GM18858 (cell line): ENCODE data around the gene NOMO2.
A peak's percentile ranks its signal among the peaks of the same experiment; 100 is the strongest.
"Not testable (repeated sequence)": the region's sequence is repeated elsewhere in the genome, so short reads cannot be mapped to it uniquely, and the experiment has no call there.

Experiments
- ATAC-seq: cut with Tn5 transposase; IDR thresholded peaks from one replicate; pipeline ENCODE4 v1.9.1; 2021; ENCODE audit not compliant: unreplicated experiment

The NOMO2 gene, protein sequence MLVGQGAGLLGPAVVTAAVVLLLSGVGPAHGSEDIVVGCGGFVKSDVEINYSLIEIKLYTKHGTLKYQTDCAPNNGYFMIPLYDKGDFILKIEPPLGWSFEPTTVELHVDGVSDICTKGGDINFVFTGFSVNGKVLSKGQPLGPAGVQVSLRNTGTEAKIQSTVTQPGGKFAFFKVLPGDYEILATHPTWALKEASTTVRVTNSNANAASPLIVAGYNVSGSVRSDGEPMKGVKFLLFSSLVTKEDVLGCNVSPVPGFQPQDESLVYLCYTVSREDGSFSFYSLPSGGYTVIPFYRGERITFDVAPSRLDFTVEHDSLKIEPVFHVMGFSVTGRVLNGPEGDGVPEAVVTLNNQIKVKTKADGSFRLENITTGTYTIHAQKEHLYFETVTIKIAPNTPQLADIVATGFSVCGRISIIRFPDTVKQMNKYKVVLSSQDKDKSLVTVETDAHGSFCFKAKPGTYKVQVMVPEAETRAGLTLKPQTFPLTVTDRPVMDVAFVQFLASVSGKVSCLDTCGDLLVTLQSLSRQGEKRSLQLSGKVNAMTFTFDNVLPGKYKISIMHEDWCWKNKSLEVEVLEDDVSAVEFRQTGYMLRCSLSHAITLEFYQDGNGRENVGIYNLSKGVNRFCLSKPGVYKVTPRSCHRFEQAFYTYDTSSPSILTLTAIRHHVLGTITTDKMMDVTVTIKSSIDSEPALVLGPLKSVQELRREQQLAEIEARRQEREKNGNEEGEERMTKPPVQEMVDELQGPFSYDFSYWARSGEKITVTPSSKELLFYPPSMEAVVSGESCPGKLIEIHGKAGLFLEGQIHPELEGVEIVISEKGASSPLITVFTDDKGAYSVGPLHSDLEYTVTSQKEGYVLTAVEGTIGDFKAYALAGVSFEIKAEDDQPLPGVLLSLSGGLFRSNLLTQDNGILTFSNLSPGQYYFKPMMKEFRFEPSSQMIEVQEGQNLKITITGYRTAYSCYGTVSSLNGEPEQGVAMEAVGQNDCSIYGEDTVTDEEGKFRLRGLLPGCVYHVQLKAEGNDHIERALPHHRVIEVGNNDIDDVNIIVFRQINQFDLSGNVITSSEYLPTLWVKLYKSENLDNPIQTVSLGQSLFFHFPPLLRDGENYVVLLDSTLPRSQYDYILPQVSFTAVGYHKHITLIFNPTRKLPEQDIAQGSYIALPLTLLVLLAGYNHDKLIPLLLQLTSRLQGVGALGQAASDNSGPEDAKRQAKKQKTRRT

DNA sequence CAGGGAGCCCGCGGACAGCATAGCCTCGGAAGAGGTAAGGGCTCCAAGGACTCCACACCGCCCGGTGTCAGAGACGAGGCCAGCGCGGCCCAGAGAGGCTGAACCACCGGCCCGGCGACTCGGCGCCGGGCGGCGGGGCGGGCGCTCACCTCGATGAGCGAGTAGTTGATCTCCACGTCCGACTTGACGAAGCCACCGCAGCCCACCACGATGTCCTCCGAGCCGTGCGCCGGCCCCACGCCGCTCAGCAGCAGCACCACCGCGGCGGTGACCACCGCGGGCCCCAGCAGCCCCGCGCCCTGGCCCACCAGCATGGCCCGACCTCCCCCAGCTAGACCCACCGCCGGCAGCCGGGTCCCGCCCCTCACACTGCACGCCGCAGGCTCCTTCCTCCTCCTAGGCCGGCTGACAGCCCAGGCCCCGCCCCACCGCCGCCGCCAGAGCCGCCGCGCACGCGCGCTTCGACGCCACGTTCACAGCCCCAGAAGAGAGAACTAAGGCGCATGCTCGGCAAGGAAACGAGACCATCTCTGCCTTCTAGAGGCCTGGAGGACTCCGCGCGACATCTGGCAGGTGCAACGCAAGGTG is at the start of gene NOMO2:
Gene NOMO2 (minus strand): TSS at position 371 of the 588 bp plus-strand sequence. CDS start 57 bp downstream, at position 314.
- ATAC-seq, result peak; percentile 82

DNA sequence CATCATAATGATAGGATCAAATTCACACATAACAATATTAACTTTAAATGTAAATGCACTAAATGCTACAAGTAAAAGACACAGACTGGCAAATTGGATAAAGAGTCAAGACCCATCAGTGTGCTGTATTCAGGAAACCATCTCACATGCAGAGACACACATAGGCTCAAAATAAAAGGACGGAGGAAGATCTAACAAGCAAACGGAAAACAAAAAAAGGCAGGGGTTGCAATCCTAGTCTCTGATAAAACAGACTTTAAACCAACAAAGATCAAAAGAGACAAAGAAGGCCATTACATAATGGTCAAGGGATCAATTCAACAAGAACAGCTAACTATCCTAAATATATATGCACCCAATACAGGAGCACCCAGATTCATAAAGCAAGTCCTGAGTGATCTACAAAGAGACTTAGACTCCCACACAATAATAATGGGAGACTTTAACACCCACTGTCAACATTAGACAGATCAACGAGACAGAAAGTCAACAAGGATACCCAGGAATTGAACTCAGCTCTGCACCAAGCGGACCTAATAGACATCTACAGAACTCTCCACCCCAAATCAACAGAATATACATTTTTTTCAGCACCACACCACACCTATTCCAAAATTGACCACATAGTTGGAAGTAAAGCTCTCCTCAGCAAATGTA is 48.4 kb upstream of the NOMO2 start:
- ATAC-seq, result not testable (repeated sequence)

- ATAC-seq, result not testable (repeated sequence)
Observed at GRCh38 chr16:18608271-18608670, 46.4 kb upstream of the NOMO2 start.

GRCh38 chr16:18603572-18604246 is 41.8 kb upstream of the NOMO2 start:
- ATAC-seq, result not testable (repeated sequence)

DNA sequence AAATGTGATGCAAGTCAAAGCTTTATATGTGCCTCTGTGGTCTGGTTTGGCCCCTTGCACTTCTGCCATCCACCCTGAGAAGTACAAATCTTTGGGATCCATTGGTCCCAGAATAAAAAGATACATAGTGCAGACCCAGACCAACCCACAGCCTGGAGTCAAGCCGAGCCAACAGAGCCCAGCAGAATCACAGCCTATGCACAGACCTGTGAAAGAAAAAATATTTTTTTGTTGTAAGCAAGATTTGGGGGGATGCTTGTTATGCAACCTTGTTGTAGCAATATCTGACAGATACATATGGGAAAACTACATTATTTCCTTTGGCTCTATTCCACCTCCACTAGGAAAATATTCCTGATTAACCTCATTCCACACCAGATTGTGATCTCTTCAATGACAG is 36.7 kb upstream of the NOMO2 start:
- ATAC-seq, result not testable (repeated sequence)

DNA sequence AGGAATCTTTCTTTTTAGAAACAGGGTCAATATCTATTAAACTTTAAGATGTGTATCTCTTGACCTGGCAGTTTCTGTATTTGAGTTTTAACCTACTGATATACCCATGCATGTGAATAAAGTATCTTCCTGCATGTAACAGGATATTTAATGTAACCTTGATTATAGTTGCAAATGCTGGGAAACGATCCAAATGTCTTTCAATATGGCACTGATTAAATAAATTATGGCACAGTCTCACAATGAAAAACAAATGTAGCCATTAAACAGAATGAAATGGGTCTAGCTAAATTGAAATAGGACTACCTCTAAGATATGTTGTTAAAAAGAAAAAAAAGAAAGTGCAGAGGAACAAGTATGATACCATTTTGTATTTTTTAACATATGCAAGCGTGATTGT is 35.8 kb upstream of the NOMO2 start:
- not testable (repeated sequence) for ATAC-seq

GRCh38 chr16:18597319-18597718 is 35.4 kb upstream of the NOMO2 start:
- not testable (repeated sequence) for ATAC-seq

GRCh38 chr16:18595796-18596195 is 33.9 kb upstream of the NOMO2 start:
- ATAC-seq, result not testable (repeated sequence)

DNA sequence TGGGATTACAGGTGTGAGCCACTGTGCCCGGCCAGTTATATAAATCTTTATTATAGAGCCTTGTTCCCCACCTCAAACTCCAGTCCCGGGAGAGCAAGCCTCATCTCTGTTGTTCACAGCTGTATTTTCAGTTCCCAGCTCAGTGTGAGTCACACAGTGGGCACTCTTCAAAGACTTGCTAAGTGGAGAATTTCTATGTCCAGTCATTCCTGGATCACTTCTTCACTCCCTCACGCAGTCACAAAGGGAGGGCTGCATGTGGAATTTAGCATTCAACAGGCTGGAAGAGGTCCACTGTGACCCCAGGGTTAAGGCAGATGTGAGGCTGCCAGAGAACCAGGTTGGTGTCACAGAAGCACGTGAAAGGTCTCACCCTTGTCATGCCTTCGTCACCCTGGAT is 33.0 kb upstream of the NOMO2 start:
- not testable (repeated sequence) for ATAC-seq

DNA sequence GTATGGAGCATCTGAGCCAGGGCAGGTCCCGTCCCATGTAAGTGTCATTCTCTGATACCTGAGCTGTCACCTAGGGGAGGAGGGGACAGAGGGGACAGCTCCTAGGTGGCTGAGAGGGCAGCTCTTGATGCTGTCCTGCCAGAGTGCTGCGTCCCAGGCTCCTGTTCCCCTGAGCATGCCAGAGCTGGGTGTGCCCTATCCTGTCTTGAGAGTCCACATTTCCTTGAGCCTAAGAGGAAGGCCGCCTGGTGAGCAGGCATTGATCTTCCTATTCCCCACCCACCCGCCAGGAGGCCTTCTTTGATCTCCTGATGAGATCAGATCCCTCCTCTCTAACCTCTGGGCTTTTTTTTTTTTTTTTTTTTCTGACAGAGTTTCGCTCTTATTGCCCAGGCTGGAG is 32.0 kb upstream of the NOMO2 start:
- ATAC-seq, result not testable (repeated sequence)

- ATAC-seq, result not testable (repeated sequence)
Observed at GRCh38 chr16:18592982-18593381, 31.1 kb upstream of the NOMO2 start.

DNA sequence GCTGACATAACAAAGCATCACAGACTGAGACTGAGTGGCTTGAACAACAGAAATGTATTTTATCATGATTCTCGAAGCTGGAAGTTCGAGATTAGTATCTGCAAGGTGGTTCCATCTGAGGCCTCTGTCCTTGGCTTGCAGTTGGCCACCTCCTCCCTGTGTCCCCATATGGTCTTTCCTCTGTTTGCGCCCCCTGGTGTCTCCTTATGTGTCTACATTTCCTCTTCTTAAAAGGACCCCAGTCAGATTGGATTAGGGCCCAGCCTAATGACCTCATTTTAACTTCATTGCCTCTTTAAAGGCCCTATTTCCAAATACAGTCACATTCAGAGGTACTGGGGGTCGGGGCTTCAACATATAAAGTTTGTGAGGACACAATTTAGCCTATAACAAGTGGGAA is 30.0 kb upstream of the NOMO2 start:
- not testable (repeated sequence) for ATAC-seq

GRCh38 chr16:18591441-18591840 is 29.5 kb upstream of the NOMO2 start:
- not testable (repeated sequence) for ATAC-seq

DNA sequence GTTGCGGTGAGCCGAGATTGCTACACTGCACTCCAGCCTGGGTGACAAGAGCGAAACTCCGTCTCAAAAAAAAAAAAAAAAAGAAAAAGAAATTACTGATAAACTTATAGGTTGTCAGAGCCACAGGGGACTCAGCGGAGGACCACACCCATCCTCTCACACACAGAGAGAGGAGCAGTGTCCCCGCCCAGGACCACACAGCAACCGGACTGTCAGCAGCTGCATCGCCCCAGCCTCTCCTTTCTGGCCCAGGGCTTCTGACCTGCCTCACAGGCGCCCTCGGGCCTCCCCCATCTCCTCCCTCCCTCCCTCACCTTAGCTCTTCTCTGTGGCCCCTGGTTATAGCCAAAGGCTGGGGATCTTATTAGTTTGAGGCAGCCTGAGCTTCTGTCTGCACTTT is 27.9 kb upstream of the NOMO2 start:
- not testable (repeated sequence) for ATAC-seq

- not testable (repeated sequence) for ATAC-seq
Observed at GRCh38 chr16:18586560-18587540, 25.0 kb upstream of the NOMO2 start.

DNA sequence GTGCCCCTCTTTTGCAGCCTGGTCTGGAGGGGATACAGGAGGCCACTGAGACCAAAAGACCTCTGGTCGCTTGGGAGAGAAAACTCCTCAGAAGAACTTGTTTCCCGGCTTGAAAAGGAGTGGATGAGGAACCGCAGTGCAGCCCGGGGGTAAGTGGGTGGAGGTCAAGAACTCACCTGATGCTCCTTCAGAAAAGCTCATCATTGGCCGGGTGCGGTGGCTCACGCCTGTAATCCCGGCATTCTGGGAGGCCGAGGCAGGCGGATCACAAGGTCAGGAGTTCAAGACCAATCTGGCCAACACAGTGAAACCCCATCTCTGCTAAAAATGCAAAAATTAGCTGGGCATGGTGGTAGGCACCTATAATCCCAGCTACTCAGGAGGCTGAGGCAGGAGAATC is 23.9 kb upstream of the NOMO2 start:
- not testable (repeated sequence) for ATAC-seq

DNA sequence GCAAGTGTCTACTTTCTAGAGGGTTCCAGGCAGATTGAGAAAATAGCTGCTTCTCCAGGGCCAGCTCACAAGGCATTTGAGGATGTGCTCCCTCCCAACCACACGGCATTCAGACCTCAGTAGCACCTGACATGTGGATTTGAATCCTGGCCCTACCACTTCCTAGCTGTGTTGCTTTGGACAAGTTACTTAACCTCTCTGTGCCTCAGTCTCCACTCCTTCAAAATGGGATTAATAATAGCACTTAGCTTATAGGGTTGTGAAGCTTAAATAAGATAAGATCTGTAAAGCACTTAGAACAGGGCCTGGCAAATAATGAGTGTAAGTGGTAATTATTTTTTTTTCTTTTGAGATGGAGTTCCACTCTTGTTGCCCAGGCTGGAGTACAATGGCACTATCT is 21.0 kb upstream of the NOMO2 start:
- ATAC-seq, result no peak

- not testable (repeated sequence) for ATAC-seq
Observed at GRCh38 chr16:18580396-18580795, 18.5 kb upstream of the NOMO2 start.
